Activated CD4-positive, alpha-beta T cell treated with anti-CD3 and anti-CD28 coated beads, Interleukin-2, amount 50 U/mL, for 1 hour (primary cell): Measurements from ENCODE around the gene PLA1A.
"Not testable (repeated sequence)": the region's sequence is repeated elsewhere in the genome, so short reads cannot be mapped to it uniquely, and the experiment has no call there.

Source experiments
- DNase-seq: peaks from one replicate; pipeline ENCODE4 v3.0.0-alpha.2; 2020

The PLA1A gene

DNA sequence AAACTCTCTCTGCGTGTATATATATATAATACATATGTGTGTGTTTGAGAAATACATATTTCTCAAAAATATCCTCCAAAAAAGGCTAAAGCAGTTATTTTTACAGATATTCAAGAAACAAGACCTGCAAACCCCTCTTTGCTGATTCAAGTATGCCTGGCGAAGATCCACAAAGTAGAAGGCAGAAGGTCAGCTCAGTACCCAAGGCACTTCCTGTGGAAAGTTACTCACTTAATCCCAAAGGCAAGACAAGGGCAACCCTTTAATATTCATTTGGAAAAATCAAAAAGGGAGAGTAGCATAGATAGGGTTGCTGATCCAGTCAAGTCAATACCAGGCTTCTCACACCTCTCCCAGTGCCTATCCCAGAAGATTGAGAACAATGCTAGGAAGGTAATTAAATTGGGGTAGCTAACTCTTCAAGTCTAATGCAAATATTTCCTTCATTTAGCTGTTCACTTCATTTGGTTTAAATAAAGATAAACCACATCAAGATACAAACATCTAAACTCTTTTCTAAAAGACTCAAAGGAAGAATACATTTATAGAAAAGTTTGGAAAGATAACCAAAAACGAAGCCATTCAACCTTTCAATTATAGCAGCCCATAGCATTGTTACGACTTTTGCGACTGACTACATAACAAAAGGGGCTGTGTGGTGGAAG lies 72.4 kb downstream of the PLA1A start:
- DNase-seq: no peak

GRCh38 chr3:119672776-119673175 lies 75.1 kb downstream of the PLA1A start:
- DNase-seq: no peak

DNA sequence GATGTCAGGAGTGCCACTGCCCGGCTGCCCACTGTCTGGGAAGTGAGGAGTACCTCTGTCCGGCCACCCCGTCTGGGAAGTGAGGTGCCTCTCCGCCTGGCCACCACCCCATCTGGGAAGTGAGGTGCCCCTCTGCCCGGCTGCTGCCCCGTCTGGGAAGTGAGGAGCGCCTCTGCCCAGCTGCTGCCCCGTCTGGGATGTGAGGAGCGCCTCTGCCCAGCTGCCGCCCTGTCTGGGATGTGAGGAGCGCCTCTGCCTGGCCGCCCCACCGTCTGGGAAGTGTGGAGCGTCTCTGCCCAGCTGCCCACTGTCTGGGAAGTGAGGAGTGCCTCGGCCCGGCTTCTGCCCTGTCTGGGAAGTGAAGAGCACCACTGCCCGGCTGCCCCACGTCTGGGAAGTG lies 76.2 kb downstream of the PLA1A start:
- DNase-seq: no peak

- DNase-seq: no peak
Measured at GRCh38 chr3:119675188-119675874, 77.6 kb downstream of the PLA1A start.

- no peak for DNase-seq
Measured at GRCh38 chr3:119676020-119676419, 78.3 kb downstream of the PLA1A start.

DNA sequence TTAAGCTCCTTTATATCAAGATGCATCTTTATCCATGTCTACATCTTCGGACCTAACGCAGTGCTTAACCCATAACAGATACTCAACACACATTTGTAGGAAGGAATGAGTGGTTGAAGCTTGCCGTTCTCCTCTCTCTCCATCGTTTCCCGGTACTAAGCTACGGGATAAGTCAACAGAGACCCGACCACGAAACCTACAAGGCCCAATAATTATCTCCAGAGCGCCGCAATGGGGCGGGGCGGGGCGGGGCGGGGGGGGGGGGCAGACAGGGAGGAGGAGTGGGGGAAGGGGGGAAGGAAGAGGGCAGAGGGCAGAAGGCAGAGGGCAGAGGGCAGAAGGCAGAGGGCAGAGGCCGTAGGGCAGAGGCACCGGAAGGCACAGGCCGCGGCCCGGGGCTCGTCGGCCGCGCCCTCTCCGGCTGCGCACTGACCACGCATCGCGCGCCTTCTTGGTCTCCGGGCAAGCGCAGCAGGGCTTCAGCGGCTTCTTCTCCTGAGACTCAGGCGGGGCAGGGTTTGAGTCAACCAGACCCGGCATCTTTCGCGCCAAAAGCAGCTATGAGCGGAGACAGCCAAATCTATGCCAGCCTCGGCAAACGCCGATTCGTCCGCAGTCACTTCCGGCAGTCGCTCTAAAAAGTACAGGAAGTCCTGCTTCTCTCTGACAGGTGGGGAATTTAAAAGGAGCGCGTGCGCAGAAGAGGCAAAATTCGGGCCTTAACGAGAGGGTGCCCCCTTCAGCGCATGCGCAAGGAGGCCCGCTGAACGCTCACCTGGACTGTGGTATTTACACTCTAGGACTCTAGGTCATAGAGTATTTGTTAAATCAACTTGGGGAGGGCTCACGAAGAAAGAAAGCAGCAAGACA lies 79.3 kb downstream of the PLA1A start, which contains the start of gene COX17:
Gene COX17, minus strand, starts transcription at position 636 of the 870 bp plus-strand sequence. Its CDS starts 96 bp downstream, at position 540.
- DNase-seq: peak; percentile 95

GRCh38 chr3:119677641-119677934 lies 79.9 kb downstream of the PLA1A start:
- DNase-seq: no peak

GRCh38 chr3:119678209-119678608 lies 80.5 kb downstream of the PLA1A start:
- DNase-seq: not testable (repeated sequence)
